Esophagus muscularis mucosa (tissue), 4 donors: ENCODE data around the gene SETD5.

Source experiments
- CTCF ChIP-seq, 3 experiments: fragments of 200-600 bp in 2 of 3; fragments of 450-650 bp in 1 of 3; sonication (generic) in 2 of 3; IDR thresholded peaks; one replicate each; pipeline ENCODE4 v1.5.1; 2017 to 2019; ENCODE audit warnings: antibody characterized with exemption in 3 of 3, mild to moderate bottlenecking in 2 of 3, moderate library complexity in 1 of 3
- EP300 ChIP-seq: sonication (generic); formaldehyde crosslinking; IDR thresholded peaks from one replicate; pipeline ENCODE4 v1.6.1; 2017; ENCODE audit warnings: antibody characterized with exemption
- POLR2A ChIP-seq: fragments of 450-650 bp; IDR thresholded peaks from one replicate; pipeline ENCODE4 v1.6.1; 2017; ENCODE audit warnings: antibody characterized with exemption, moderate library complexity, mild to moderate bottlenecking, low read depth

GRCh38 chr3:9399337-9399703, 1.9 kb downstream of the SETD5 start:
- TF ChIP-seq POLR2A (no peak), CTCF (IDR thresholded peaks at IDR 0.05) (no peak), EP300 (no peak)
